DMS79 (cell line): ENCODE measurements around the gene XAGE1A.
"Not testable (repeated sequence)": the region's sequence is repeated elsewhere in the genome, so short reads cannot be mapped to it uniquely, and the experiment has no call there.

Source experiments
- DNase-seq: peaks from one replicate; lab custom pipeline; 2025; lab: John Stamatoyannopoulos, UW

XAGE1A gene

GRCh38 chrX:52495545-52496418, at the start of gene XAGE1A:
Gene XAGE1A (plus strand): TSS chrX:52495808. CDS start chrX:52497362, 1,554 bp downstream.
- DNase-seq = not testable (repeated sequence)

GRCh38 chrX:52452031-52452430, 43.6 kb upstream of the XAGE1A start:
- DNase-seq = not testable (repeated sequence)

GRCh38 chrX:52471301-52471700, 24.3 kb upstream of the XAGE1A start:
- DNase-seq = not testable (repeated sequence)

DNA sequence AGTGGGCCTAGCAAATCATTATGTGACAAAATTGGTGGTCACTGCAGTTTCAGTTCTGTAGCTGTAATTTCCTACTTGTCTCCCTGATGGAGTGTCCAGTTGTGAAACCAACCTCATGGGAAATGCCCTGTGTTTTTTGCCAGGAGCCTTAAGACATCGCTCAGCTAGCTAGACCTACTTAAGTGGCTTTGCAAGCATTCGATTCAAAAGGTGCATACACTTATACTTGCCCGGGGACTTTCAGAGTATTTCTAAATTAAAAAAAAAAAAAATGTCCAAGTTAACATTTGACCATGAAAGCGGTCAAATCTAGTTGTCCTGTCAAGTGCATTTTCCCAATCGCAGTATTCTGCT, 788 bp downstream of the XAGE1A start:
- DNase-seq = not testable (repeated sequence)

GRCh38 chrX:52501362-52501761, 5.8 kb downstream of the XAGE1A start:
- DNase-seq = not testable (repeated sequence)

DNA sequence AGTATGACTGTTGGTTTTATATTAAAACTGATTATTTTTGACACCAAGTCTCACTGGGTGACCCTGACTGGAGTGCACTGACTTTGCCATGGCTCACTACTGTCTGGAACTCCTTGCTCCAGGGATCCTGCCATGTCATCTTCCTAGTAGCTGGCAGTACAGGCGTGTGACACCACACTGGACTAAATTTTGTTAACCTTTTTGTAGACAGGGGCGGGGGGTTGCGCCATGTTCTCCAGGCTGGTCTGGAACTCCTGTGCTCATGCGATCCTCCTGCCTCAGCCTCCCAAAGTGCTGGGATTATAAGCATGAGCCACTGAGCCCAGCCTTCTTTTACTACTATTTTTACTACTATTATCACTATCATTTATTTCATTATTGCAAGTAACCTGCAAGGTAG, 8.9 kb downstream of the XAGE1A start:
- no peak for DNase-seq

DNA sequence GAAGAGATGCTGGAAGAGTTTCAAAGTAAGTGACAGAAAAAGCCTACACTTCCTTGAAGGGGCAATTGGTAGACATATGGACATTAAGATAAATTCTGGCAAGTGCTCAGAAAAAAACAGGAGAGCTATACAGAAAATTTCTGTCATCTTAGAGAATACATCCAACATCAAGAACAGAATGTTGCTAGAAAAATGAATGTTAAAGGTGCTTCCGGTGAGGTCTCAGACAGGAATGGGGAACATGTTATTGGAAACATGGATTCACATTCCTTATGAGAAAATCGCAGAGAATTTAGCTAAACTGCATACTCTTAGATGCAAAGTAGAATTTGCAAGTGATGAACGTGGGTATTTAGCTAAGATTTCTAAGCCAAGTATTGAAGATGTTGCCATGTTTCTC, 11.7 kb downstream of the XAGE1A start:
- DNase-seq = no peak

DNA sequence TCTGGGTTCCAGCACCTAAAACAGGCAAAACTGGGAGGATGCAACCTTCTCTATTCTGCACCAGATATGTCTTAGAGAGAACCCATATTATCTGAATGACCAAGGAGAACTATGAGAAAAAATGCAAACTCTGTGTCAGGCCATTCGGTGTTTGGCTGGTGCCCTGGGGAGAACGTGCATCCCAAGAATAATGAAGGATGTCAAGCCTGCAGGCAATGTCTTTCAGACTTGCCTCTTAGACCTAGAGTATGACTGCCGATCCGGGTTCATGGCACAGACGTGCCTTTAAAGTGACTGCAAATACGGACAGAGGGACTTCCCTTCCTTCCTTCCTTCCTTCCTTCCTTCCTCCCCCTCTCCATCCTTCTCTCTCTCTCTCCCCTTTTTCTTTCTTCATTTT, 14.3 kb downstream of the XAGE1A start:
- no peak for DNase-seq

DNA sequence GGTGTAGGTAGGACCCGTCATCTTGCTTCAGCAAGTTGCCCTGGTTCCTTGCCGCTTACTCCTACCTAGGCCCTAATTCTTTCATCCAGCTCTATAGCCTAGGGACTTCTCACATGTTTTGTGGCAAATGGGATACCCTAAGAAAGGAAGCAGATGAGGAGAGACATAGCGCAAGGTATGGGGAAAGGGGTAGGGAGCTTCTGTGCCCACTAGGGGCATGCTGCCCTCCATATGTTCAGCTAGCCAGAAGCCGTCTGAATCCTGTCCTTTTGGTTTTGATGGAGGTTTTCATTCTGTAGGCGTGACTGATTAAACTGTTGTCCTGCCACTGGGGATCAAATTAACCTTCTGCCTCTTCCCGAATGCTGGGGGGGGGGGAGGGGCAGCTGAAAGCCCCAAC, 15.5 kb downstream of the XAGE1A start:
- not testable (repeated sequence) for DNase-seq

DNA sequence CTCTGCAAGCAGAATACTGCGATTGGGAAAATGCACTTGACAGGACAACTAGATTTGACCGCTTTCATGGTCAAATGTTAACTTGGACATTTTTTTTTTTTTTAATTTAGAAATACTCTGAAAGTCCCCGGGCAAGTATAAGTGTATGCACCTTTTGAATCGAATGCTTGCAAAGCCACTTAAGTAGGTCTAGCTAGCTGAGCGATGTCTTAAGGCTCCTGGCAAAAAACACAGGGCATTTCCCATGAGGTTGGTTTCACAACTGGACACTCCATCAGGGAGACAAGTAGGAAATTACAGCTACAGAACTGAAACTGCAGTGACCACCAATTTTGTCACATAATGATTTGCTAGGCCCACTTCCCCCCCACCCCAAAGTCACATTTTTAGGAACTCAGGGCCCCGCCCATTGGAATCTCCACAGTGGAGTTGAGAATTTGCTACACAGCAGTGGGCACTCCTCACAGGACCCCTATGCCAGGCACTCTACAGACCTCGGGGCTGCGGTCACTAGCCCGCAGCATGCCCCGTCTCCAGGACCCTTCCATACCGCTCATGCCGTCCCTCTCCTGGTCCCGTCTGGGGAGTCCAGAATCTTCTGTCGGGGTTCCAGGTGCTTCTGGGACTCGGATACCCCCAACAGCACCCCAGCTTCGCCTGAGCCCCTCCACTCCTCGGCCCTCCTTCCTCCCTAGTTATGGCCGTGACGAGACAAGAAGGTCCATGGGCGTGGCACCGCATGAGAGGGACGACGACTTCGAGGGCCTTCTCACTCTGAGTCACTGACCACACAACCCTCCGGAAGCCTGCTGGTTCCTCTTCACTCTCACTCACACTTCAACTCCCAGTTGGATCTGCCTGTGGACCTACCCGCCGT, 20.7 kb downstream of the XAGE1A start:
- not testable (repeated sequence) for DNase-seq

DNA sequence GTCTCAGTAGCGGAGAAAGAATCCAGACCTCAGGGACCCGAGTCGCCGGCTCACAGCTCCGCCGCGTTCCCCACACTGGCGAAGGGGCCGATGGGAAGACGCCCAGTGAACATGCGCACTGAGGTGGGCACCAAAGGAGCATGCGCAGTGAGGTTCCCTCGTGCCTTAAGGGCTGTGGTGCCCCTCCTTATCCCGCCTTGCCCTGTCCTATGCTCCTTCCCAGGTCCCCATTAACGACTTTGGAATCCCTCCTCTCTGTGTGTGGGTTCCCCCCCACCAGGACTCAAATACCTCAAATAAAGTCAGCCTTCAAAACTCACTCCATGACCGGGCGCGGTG, 21.3 kb downstream of the XAGE1A start, which contains the start of gene XAGE1B:
TSS of gene XAGE1B (minus strand) at position 77 of the 339 bp plus-strand sequence. CDS start 1,536 bp downstream, outside the sequence.
- DNase-seq = not testable (repeated sequence)

DNA sequence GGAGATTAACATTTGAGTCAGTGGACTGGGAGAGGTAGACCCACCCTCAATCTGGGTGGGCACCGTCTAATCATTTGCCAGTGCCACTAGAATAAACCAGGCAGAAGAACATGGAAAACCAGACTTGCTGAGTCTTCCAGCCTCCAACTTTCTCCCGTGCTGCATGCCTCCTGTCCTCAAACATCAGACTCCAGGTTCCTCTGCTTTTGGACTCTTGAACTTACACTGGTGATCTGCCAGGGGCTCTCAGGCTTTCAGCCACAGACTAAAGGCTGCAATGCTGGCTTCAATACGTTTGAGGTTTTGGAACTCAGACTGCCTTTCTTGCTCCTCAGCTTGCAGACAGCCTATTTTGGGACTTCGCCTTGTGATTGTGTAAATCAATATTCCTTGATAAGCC, 45.4 kb downstream of the XAGE1A start:
- not testable (repeated sequence) for DNase-seq

DNA sequence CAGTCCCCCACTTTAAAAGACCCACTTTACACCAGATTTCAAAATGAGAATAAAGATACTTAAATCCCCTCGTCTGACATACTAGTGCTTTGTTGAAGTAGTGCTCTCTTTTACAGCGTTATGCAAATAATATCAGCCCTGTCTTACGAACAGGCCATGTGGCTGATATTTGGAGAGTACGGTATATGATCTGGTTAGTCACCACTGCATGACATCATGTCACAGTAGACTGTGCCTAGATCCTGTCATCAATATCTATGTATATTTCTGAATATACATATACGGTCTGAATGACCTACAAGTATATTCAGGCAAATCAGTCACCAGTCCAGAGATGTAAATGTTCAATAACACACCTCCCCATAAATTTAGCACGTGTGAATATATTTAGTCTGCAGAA, 46.7 kb downstream of the XAGE1A start:
- no peak for DNase-seq

- no peak for DNase-seq
Measured at GRCh38 chrX:52544147-52544840, 48.7 kb downstream of the XAGE1A start.

DNA sequence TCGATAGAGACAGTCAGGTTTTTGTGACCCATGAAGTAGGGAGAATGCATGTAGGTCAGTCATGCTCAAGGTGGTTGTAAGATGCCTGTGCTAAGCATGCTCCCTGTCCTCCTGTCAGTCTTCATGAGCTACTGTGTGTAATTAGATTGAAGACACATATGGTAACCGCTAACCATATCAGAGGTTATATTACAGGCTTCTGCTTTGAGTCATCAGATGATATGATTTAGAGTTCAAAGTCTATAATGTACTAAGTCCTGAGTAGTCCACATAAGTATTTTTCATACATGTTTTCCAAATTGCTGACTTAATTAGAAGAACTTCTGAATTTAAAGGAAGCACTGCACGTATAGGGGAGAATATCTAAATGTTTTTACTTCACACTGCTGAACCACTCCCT, 53.2 kb downstream of the XAGE1A start:
- not testable (repeated sequence) for DNase-seq
